Stimulated activated CD4-positive, alpha-beta T cell treated with anti-CD3 and anti-CD28 coated beads, Interleukin-1b, Interleukin-23, amount 100 ng/mL, for 4 hours (primary cell): ENCODE data around the gene TMEM87B.
A peak's percentile ranks its signal among the peaks of the same experiment; 100 is the strongest.
"Not testable (repeated sequence)": the region's sequence is repeated elsewhere in the genome, so short reads cannot be mapped to it uniquely, and the experiment has no call there.

Source experiments
- DNase-seq, 2 donors: peaks; one replicate each; pipeline ENCODE4 v3.0.0-alpha.2; 2020; ENCODE audit warnings: low read depth in 2 of 2

The TMEM87B gene

DNA sequence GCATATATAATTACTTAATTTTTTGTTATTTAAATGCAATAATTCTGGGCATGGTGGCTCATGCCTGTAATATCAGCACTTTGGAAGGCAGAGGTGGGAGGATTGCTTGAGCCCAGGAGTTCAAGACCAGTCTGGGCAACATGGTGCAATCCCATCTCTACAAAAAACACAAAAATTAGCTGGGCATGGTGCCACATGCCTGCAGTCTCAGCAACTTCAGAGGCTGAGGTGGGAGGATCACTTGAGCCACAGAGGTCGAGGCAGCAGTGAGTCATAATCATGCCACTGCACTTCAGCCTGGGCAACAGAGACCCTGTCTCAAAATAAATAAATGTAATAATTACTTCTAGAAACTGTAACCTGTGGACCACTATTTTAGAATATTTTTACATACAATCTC lies 21.5 kb upstream of the TMEM87B start:
- no peak for DNase-seq

DNA sequence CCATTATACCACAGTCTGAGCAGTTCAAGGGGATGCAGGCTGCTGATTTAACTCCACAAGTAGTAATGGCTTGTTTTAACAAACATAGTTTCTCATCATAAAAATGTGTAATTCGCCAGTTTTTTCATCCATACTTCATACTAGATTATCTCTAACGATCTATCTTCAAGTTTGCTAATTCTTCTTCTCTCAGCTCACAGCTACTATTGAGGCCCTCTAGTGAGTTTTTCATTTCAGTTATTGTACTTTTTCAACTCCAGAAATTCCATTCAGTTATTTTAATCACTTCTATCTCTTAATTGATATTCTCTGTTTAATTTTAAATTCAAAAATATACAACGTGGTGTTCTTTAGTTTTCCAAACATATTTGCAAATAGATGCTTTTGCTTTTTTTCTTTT lies 20.1 kb upstream of the TMEM87B start:
- DNase-seq, result no peak

DNA sequence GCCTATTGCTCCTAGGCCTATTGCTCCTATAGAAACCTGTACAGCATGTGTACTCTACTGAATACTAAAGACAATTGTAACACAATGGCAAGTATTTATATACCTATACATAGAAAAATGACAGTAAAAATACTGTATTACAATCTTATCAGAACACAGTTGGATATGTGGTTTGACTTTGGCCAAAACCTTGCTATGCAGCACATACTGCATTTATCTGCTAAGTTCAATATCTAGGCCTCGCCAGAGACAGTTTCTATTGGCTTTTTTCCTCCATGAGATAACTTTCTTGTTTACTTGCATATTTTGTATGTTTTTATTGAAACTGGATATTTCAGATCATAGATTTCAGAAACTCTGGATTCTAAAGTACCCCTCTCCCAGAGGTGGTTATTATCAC lies 19.3 kb upstream of the TMEM87B start:
- no peak for DNase-seq

DNA sequence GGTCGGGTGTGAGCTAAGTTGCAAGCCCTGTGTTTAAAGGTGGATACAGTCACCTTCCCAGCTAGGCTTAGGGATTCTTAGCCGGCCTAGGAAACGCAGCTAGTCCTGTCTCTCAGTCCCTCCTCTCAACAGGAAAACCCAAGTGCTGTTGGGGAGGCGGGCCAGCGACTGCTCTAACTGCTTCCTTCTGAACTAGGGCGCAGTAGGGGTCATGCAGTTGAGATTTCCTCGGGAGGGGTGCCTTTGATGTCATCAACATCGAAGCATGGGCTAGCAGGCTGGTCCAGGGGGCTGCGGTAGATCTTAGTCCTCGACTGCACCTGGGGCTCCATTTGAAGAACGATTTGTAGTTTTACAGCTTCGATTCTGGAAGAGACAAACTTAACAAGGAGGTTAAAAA lies 15.5 kb upstream of the TMEM87B start:
- DNase-seq, result not testable (repeated sequence)

DNA sequence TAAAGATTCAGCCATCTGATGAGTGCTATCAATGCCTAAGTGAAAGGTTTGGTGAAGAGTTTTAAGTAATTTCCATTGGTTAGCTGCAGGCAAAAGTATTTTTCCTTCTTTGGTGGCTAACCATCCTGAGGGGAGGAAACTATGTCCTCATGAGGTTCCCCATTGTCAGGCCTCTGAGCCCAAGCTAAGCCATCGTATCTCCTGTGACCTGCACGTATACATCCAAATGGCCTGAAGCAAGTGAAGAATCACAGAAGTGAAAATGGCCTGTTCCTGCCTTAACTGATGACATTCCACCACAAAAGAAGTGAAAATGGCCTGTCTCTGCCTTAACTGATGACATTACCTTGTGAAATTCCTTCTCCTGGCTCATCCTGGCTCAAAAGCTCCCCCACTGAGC lies 15.0 kb upstream of the TMEM87B start:
- DNase-seq, result not testable (repeated sequence)

DNA sequence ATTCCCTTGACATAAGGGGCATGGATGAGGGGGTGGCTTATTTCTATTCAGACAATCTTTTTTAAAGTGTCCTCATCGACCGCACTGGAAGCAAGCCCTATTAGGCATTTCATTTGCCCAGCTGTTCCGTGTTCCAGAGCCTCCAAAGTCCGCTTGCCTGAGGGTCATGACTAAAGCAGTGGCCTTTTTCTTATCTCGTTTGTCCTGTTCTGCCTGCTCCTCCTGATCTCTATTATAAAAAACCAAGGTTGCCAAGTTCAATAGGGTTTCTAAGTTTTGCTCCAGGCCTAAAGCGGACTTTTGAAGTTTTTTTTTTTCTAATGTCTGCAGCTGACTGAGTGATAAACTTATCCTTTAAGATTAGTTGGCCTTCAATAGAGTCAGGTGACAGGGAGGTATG lies 13.6 kb upstream of the TMEM87B start:
- DNase-seq, result not testable (repeated sequence)

DNA sequence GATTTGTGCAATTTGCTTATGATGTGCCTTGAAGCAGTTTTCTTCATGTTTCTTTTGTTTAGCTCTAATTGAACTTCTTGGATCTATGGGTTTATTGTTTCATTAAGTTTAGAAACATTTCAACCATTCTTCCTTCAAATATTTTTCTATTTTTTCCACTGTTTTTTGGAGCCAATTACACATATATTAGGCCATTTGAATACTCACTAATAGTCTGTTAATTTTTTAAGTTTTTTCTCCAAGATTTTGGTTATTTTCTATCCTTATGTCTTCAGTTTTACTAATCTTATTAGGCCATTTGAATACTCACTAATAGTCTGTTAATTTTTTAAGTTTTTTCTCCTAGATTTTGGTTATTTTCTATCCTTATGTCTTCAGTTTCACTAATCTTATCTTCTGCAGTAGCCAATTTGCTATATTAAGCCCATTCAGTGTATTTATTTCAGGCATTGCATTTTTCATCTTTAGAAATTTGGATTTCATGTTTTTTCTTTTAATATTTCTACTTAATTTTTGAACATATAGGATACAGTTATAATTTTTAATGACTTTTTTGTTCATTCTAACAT lies 9.5 kb upstream of the TMEM87B start:
- DNase-seq, result no peak

DNA sequence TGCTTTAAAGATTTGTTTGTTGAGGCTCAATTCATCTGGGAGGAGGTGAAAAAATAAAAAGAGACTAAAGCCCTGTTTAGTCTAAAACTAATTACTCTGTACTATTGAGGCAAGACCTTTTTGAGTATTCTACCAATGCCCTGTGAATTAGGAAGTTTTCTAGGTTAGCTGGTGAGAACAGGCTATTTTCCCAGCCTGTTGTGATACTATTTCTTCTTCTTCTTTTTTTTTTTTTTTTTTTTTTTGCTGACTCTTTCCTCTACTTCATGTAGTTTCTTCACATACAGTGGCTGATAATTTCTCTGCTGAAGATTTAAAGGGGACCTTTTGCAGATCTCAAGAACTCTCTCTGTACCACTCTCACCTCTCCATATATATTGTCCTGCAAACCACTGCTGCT lies 8.8 kb upstream of the TMEM87B start:
- no peak for DNase-seq

DNA sequence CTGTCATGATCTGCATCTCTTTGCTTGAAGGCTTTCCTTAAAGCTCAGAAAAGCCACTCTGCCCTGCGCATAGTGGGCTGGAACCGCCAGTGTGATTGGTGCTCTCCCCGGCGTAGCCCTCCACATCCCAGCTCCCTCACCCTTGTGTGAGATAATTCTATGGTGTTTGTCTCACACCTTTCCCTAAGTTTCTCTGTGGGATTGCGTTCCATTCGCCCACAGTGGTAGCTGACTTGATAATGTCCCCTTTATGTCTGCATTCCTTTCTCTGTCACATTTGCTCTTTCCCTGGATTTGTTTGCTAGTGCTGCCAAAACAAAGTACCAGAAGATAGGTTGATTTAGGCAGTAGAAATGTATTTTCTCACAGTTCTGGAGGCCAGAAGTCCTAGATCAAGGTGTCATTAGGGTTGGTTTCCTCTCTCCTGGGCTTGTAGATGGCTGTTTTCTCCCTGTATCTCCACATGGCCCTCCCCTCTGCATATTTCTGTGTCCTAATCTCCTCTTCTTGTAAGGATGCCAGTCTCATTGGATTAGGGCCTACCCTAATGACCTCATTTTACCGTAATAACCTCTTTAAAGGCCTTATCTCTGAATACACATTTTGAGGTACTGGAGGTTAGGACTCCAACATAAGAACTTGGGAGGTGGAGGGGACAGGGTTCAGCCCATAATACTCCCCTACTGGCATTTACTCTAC lies 7.4 kb upstream of the TMEM87B start:
- DNase-seq, result no peak

DNA sequence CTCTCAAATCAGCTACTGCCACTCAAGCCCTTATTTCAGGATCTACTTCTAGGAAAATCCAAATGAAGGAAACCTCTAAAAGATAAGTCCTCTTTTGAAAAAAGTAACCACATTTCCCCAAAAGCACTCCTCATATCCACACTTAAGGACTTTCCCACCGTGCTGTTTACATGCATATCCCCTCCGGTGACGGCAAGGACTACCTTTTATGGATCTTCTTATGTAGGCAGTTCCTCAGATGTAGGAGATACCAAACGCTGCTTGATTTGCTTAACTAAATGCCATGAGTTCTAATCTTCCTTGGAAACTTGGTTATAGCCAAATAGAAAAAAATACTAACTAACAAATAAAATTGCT lies 6.9 kb upstream of the TMEM87B start:
- DNase-seq, result no peak

DNA sequence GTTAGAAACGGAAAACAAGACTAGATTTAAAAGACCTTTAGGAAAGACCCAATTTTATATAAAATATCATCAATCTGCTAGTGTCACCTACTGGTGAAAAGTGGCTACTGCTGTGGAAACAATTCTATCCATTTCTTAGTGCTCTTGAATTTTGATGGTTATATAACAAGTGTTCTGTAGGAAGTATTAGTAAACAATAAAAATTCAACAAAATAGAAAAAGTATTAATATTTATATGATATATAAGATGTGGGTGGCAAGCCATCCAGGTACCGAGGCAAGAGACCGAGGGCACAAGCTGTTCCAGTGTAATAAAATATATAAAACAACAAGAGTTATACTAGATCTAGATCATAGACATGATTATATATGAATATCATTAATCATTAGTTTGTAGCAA lies 6.2 kb upstream of the TMEM87B start:
- peak in 1 of 2 donors; percentile 16 for DNase-seq

DNA sequence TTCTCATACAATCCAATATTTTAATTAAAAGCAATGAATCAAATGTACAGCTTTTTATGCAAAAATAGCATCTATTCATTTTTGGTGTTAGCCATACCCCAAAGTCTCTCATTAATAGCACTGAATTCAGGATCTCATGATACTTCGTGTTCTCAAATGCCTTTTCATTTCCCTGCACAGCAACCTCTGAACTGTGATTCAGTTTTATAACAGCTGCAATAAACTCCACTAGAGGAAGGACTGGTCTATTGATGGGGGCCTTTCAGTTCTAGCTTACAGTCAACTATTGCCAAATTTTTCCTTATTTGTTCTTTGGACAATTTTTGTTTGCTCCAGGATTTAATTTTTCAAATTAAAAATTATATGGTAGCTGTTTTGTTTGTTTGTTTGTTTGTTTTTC lies 4.8 kb upstream of the TMEM87B start:
- DNase-seq, result no peak

DNA sequence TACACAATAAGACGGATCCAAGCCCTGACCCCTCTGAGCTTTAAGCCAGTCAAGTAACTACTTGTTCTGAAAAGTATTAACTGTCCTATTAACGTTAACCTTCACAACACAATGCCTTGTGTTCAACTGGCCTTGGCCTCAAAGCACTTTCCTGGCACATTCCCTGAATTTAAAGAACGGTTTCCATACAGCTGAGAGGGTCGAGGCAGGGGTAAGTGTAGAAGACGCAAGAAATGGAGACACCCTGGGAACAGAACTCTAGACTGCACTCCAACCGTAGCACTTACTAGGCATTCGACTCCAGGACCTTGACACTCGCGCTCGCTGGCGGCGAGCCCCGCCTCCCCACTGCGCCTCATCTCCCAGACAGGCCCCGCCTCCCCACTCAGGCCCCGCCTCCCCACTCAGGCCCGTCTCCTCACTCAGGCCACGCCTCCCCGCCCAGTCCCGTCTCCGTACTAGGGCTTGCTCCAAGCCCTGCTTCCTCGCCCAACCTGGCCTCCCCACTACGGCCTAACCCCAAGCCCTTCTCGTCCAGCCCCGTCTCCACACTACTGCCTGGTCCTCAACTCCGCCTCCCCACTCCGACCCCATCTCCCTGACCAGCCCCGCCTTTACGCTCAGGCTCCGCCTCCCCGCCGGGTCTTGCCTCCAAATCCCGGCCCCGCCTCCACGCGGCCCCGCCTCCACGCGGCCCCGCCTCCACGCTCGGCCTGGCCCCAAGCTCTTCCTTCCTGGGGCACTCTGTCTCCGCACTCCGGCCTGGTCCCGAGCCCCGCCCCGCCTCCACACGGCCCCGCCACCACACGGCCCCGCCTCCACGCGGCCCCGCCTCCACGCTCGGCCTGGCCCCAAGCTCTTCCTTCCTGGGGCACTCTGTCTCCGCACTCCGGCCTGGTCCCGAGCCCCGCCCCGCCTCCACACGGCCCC lies 887 bp upstream of the TMEM87B start:
- peak; percentile 98 to 99 for DNase-seq

DNA sequence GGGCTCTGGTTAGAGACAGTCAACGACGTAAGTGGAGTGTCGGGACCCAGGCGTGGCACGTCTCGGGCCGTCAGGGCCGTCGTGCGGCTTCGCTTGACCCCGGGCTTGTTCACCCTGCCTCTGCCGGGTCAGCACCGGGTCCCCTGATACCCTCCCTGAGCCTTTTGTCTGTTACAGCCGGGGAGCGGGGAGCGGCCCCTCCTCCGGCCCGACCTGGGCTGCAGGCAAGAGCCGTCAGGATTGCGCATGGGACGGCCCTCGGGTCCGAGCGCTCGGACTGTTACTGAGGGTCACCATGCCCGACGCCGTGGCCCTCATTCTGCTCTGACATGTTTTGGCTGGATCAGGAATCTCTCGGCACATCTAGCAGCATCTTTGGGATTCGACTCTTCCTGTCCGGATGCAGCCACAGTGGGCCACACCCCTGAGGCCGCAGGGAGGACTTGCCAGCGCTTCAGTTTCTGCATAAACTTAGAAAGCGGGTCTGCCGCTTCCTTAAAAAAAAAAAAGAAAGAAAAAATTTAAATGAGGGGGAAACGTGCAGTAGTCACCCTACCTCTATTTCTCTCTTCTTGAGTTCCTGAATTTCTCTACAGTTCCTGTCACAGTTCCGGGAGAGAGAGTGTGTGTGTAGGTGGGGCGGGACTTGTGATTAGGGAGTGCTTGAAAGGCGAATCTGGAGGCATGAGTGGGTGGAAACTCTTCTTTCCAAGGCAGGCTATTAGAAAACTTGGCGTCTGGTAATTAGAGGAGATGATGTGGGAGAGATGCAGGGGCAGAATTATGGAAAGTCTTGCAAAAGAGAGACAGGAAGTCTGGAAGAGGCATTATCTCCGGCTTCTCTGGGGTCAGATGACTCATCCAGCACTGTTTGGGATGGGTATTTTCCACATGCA lies 909 bp downstream of the TMEM87B start:
- no peak for DNase-seq

DNA sequence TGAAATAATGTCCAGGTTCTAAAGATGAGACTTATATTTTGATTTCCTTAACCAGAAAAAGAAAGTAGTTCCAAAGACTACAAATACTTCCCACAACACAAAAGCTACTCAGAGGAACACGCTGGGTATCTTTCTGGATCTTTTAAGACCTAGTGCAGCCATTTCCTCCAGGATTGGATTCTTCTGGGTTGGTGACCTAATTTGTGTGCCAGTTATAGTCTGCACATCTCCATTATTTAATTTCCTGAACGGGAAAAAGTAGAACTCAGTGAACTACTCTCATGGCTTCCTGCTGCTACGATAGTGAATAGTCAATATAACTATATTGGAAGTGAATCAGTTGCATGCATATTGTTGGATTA lies 1.5 kb downstream of the TMEM87B start:
- no peak for DNase-seq

DNA sequence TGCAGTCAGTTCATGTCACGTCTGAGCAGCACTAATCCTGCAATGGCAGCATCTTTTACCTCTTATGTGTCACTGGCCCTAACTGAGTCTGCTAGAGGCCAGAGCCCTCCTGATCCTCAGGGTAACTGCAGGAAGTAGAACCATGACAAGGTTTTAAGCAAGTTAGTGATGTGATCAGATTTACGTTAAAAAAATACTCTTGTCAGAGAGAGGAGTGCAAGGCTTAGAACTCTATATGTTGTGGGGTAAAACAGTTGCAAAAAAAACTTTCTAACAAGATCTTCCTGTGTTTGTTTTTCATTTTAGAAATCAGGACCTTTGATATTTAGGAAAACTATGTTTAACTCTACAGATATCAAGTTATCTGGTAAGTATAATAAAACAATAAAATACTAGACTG lies 4.6 kb downstream of the TMEM87B start:
- no peak for DNase-seq

DNA sequence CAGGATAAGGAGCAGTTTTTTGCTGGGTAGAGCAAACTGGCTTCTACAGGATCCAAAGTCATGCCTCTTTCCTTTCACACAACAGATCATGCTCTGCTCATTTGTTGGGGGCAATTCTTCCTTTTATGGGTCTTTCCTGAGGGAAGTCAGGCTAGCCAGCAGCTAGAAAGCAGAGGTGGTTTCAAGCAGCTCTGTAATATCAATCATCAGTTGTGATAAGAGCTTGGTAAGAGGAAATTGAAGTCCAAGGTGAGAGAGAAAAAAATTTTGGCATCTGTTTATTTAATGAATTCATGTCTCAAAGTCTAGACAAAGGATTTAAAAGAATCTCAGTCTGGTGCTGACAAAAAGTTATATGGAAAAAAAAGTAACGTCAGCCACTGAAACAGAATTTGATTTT lies 6.2 kb downstream of the TMEM87B start:
- DNase-seq, result no peak

DNA sequence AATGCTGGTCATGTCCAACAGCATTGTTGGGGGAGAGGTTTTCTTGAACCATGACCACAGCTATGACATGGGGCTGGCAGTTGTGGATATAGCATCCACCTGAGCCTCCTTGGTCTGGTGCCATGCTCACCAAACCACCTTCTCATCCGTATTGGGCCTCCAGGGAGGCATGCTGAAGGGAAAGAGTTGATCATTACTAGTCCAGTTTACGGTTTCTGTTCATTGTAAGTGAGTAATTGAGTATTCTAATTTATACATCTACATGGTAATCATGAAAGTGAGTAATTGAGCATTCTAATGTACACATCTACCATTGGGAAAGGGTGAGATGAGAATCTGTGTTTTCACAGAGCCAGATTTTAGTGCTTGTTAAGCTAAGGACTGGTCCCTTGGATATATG lies 6.8 kb downstream of the TMEM87B start:
- DNase-seq, result no peak

DNA sequence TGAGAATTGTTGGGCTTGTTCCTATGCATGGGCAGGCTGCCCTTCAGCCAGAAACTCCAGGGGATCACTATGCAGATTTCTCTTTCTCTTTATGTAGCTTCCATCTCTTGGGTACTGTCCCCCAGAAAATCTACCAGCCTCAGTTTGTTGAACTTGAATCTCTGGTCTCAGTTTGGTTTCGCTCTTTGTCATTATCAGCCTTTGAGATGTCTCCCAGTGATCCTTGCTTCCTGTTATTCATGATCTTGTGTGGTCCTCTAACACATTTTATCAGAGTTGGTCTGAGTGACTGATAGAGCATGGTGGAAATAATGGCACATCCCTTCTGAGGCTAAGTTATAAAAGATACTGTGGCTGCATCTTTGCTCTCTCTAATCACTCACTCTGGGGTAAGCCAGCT lies 7.8 kb downstream of the TMEM87B start:
- no peak for DNase-seq

DNA sequence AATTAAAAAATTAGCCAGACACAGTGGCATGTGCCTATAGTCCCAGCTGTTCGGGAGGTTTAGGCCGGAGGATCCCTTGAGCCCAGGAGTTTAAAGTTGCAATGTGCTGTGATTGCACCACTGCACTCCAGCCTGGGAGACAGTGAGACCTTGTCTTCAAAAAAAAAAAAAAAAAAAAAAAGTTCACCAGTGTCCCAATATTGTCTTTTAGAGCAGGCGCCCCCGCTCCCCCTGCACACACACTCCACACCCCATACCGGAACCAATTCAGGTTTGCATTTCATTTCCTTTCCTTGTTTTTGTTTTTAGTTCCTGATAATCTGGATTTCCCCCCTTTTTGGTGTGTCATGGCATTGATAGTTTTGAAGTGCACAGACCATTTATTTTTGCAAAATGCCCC lies 10.4 kb downstream of the TMEM87B start:
- DNase-seq, result no peak

DNA sequence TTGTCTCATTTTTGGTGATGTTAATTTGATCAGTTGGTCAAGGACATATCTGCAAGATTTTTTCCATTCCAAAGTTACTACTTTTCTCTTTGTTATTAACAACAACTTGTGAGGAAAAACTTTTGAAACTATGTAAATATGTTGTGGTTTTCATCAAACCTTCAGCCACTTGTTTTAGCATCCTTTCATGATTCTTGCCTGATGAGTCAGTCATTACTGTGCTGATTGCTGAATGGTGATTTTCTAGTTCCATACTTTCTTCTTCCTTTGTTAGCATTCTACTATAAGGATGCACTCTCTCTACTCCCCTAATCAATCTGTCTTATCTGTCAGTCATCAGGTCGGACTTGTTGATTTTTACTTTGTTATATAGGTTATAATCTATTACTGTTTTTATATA lies 10.9 kb downstream of the TMEM87B start:
- no peak for DNase-seq

DNA sequence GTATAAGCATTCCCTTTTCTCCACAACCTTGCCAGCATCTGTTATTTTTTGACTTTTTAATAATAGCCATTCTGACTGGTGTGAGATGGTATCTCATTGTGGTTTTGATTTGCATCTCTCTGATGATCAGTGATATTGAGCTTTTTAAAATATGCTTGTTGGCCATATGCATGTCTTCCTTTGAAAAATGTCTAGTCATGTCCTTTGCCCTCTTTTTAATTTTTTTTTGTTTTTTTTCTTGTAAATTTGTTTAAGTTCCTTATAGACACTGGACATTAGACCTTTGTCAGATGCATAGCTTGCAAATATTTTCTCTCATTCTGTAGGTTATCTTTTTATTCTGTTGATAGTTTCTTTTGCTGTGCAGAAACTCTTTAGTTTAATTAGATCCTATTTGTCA lies 14.7 kb downstream of the TMEM87B start:
- not testable (repeated sequence) for DNase-seq
